Epithelial cell of prostate (primary cell): ENCODE results near the gene FSHR.

Source experiments
- DNase-seq: peaks from one replicate; pipeline ENCODE4 v3.0.0-alpha.2; 2011; ENCODE audit warnings: low read depth, low spot score
- H3K27ac ChIP-seq: fragments of 450-650 bp; 2 replicates; pipeline ENCODE4 v1.5.1; 2017; ENCODE audit warnings: mild to moderate bottlenecking

FSHR gene

DNA sequence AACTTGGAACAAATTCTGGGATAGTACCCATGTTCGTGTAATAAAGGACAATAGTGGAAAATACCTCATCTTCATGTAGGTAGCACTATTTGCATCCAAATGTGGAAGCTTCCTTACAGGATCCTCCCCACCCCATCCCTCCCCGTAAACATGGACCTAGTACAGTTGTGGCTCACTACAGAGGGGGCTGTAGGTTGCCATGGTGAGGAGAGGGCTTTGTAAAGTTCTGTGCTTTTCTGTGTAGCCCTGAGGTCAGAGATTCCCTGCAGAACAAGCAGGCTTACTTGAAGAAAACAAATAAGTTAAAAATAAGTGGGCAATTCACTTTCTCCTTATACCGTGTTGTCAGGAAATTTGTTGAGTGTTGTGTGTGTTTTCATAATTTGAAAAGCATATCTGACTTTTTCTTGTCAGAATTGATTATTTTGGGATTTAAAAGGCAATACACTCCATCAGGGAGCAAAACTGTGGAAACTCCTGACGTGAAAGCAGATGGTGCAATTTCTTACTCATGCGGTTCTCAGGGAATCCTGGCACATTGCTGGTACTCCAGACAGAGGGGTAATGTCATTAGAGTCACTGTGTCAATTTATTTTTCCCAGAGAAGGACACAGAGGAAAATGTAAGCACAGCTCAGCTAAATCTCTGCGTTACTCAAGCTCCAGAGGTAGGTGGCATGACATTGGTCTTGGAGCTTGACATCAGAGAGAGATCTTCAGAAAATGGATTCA, 224.6 kb downstream of the FSHR start:
- DNase-seq, result no peak

DNA sequence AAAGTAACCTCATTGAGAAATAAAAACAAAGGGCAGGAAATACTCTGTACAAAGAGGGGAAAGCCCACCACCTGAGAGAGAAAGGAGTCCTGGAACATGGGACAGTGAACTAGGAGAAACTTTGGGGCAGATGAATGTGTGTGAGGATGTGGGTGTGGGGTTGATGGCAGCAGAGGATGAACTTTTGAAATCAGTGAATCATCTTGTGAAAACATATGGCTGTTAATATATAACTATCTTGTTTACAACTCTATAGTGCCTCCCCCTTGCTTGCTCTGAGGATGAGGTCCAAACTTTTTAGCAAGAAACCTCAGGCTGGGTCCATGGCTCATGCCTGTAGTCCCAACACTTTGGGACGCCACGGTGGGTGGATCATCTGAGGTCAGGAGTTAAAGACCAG, 227.0 kb downstream of the FSHR start:
- H3K27ac ChIP-seq, result no peak overlapping the region
- DNase-seq, result no peak

More for the DNA sequence above, 224.6 kb downstream of the FSHR start:
- H3K27ac ChIP-seq, result no peak overlapping the region

DNA sequence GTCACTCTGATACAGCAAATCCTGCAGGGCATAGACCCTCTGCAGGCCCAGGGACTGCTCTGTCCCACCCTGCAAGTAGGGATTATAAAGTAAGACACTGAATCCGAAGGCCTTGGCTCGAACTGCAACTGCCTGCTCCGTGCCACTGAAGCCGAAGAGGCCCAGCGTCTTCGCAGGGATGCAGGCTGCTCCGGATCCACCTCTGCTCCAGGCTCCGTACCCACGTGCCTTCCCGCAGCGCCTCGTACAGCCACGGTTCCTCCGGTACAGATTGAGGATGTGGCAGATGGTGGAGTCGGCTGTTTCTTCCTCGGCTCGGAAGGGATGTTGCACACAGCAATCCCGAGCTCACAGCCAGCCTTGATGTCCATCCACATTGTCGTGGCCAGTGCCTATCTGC, 238.4 kb downstream of the FSHR start:
- H3K27ac ChIP-seq, result no peak overlapping the region
- no peak for DNase-seq

DNA sequence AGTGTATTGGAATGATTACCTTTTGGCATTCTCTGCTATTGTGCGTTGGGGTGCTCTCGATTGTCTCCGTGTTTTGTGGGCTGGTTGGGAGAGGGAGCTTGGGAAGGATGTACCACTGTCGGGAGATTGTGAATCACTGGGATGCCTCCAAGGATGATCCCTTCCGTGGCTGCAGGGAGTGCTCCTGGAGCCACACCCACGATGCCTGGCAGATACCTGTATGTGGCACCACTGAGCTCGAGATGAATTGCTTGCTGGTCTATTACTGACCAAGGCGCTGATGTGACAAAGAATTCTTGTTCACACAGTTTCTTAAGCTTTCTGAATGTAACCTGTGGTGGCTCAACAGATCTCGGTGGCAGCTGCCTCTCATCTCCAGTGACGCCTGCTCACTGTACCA, 239.1 kb downstream of the FSHR start:
- DNase-seq, result no peak
- H3K27ac ChIP-seq, result no peak overlapping the region

DNA sequence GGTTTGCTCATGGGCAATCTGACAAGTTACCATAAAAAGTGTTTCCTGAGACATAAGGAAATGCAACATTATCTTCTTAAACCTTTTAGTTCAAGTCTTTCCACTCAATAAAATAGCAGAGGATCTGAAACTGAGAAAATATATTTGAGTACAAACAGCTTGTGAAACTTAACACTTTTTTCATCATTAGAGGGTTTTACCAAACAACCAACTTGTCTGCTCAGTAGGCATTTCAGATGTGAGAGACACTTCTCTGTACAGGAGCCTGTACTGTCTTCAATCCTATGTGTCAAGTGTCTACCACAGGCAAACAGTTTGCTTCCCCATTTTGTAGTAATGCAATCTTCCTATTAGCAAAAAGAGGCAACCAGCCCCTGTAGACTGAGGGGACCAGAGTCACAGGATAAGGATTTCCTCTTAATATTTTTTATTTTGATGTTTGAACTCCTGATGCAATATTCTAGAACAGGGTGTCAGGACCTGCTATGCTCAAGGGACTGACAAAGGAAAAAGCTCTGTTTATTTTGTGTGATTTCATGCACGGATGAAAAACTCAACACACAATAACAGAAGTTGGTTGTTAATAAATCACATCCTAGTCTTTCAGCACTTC, 239.7 kb downstream of the FSHR start:
- DNase-seq, result no peak
- no peak overlapping the region for H3K27ac ChIP-seq
